HG03025 (cell line): ENCODE results near the gene GRIA4.
"Not testable (repeated sequence)": the region's sequence is repeated elsewhere in the genome, so short reads cannot be mapped to it uniquely, and the experiment has no call there.

Experiments
- ATAC-seq: cut with Tn5 transposase; IDR thresholded peaks from one replicate; pipeline ENCODE4 v1.9.1; 2021; ENCODE audit warnings: mild to moderate bottlenecking, moderate library complexity; ENCODE audit not compliant: unreplicated experiment, low FRiP score

GRIA4 gene

GRCh38 chr11:105975128-105975527 is 365.3 kb downstream of the GRIA4 start:
- no peak for ATAC-seq

- no peak for ATAC-seq
These were observed 370.3 kb downstream of the GRIA4 start for GRCh38 chr11:105979997-105980703.

- no peak for ATAC-seq
These were observed 376.7 kb downstream of the GRIA4 start for GRCh38 chr11:105986554-105986953.

- ATAC-seq = no peak
These were observed 378.3 kb downstream of the GRIA4 start for GRCh38 chr11:105988197-105988596.

GRCh38 chr11:105989124-105989523 is 379.3 kb downstream of the GRIA4 start:
- no peak for ATAC-seq

- no peak for ATAC-seq
These were observed 382.0 kb downstream of the GRIA4 start for GRCh38 chr11:105991888-105992287.

- no peak for ATAC-seq
These were observed 391.6 kb downstream of the GRIA4 start for GRCh38 chr11:106001304-106002012.

GRCh38 chr11:106003094-106003493 is 393.2 kb downstream of the GRIA4 start:
- not testable (repeated sequence) for ATAC-seq

GRCh38 chr11:106011481-106011880 is 401.6 kb downstream of the GRIA4 start:
- ATAC-seq = no peak

- ATAC-seq = no peak
These were observed 402.9 kb downstream of the GRIA4 start for GRCh38 chr11:106012744-106013143.

GRCh38 chr11:106014035-106014434 is 404.2 kb downstream of the GRIA4 start:
- no peak for ATAC-seq

GRCh38 chr11:106014620-106015019 is 404.7 kb downstream of the GRIA4 start:
- no peak for ATAC-seq

- no peak for ATAC-seq
These were observed 405.2 kb downstream of the GRIA4 start for GRCh38 chr11:106015066-106015465.

- ATAC-seq = no peak
These were observed 407.2 kb downstream of the GRIA4 start for GRCh38 chr11:106017093-106017492.

- ATAC-seq = peak; percentile 25
These were observed 411.5 kb downstream of the GRIA4 start for GRCh38 chr11:106021181-106021966.

GRCh38 chr11:106021967-106022794 is 412.3 kb downstream of the GRIA4 start, which contains the start of gene MSANTD4:
TSS of gene MSANTD4 (minus strand) at chr11:106022240. CDS start at chr11:106010917, 11,323 bp downstream.
- peak; percentile 99 for ATAC-seq

GRCh38 chr11:106022795-106023275 is 413.0 kb downstream of the GRIA4 start:
- ATAC-seq = no peak

GRCh38 chr11:106030609-106031008 is 420.7 kb downstream of the GRIA4 start:
- no peak for ATAC-seq

- no peak for ATAC-seq
These were observed 421.4 kb downstream of the GRIA4 start for GRCh38 chr11:106031202-106031810.
